Activated naive CD8-positive, alpha-beta T cell (primary cell): ENCODE data around the gene RAD51B.
"Not testable (repeated sequence)": the region's sequence is repeated elsewhere in the genome, so short reads cannot be mapped to it uniquely, and the experiment has no call there.

Source experiments
- H3K27ac Mint-ChIP-seq: one replicate; pipeline ENCODE4 v1.8.0; 2021; ENCODE audit warnings: mixed read lengths
- H3K27me3 Mint-ChIP-seq: one replicate; pipeline ENCODE4 v1.8.0; 2021; ENCODE audit warnings: mixed read lengths
- H3K36me3 Mint-ChIP-seq: one replicate; pipeline ENCODE4 v1.8.0; 2021; ENCODE audit warnings: mixed read lengths
- H3K4me1 Mint-ChIP-seq: one replicate; pipeline ENCODE4 v1.8.0; 2021; ENCODE audit warnings: low read depth, mixed read lengths
- H3K4me3 Mint-ChIP-seq: one replicate; pipeline ENCODE4 v1.8.0; 2021; ENCODE audit warnings: mild to moderate bottlenecking, mixed read lengths
- H3K9me3 Mint-ChIP-seq: one replicate; pipeline ENCODE4 v1.8.0; 2021; ENCODE audit warnings: low read depth, mixed read lengths

Gene RAD51B

GRCh38 chr14:68085742-68086141 lies 266.2 kb downstream of the RAD51B start:
- Mint-ChIP-seq H3K36me3 (no peaks in the 10 kb centered on the region), H3K27ac (no peak overlapping the region), H3K4me3 (no peak overlapping the region), H3K27me3 (no peaks in the 10 kb centered on the region), H3K4me1 (peaks cover 18% of the 10 kb centered on the region), H3K9me3 (no peaks in the 10 kb centered on the region)

GRCh38 chr14:68088451-68088854 lies 268.9 kb downstream of the RAD51B start:
- H3K4me3 Mint-ChIP-seq = no peak overlapping the region
- H3K27ac Mint-ChIP-seq = no peak overlapping the region
- H3K36me3 Mint-ChIP-seq = peaks cover 3% of the 10 kb centered on the region
- H3K4me1 Mint-ChIP-seq = peaks cover 13% of the 10 kb centered on the region
- H3K9me3 Mint-ChIP-seq = no peaks in the 10 kb centered on the region
- H3K27me3 Mint-ChIP-seq = no peaks in the 10 kb centered on the region

- H3K9me3 Mint-ChIP-seq = no peaks in the 10 kb centered on the region
- H3K4me3 Mint-ChIP-seq = no peak overlapping the region
- peaks cover 3% of the 10 kb centered on the region for H3K36me3 Mint-ChIP-seq
- no peaks in the 10 kb centered on the region for H3K27me3 Mint-ChIP-seq
- H3K4me1 Mint-ChIP-seq = peaks cover 13% of the 10 kb centered on the region
- H3K27ac Mint-ChIP-seq = no peak overlapping the region
Observed at GRCh38 chr14:68089146-68089731, 269.7 kb downstream of the RAD51B start.

- Mint-ChIP-seq H3K4me3 (no peak overlapping the region), H3K36me3 (peaks cover 15% of the 10 kb centered on the region), H3K27ac (no peak overlapping the region), H3K4me1 (peaks cover under 1% of the 10 kb centered on the region), H3K9me3 (peaks cover 10% of the 10 kb centered on the region), H3K27me3 (no peaks in the 10 kb centered on the region)
Observed at GRCh38 chr14:68094158-68094557, 274.6 kb downstream of the RAD51B start.

GRCh38 chr14:68094752-68095151 lies 275.2 kb downstream of the RAD51B start:
- Mint-ChIP-seq H3K9me3 (peaks cover 10% of the 10 kb centered on the region), H3K36me3 (peaks cover 21% of the 10 kb centered on the region), H3K4me3 (no peak overlapping the region), H3K27ac (no peak overlapping the region), H3K4me1 (no peaks in the 10 kb centered on the region), H3K27me3 (no peaks in the 10 kb centered on the region)

GRCh38 chr14:68097727-68098126 lies 278.1 kb downstream of the RAD51B start:
- H3K36me3 Mint-ChIP-seq = peaks cover 35% of the 10 kb centered on the region
- no peaks in the 10 kb centered on the region for H3K4me1 Mint-ChIP-seq
- peaks cover 28% of the 10 kb centered on the region for H3K9me3 Mint-ChIP-seq
- H3K27me3 Mint-ChIP-seq = no peaks in the 10 kb centered on the region
- H3K27ac Mint-ChIP-seq = no peak overlapping the region
- H3K4me3 Mint-ChIP-seq = no peak overlapping the region

- H3K27ac Mint-ChIP-seq = no peak overlapping the region
- H3K4me1 Mint-ChIP-seq = no peaks in the 10 kb centered on the region
- no peaks in the 10 kb centered on the region for H3K27me3 Mint-ChIP-seq
- peaks cover 28% of the 10 kb centered on the region for H3K9me3 Mint-ChIP-seq
- peaks cover 35% of the 10 kb centered on the region for H3K36me3 Mint-ChIP-seq
- no peak overlapping the region for H3K4me3 Mint-ChIP-seq
Observed at GRCh38 chr14:68098834-68099233, 279.3 kb downstream of the RAD51B start.

GRCh38 chr14:68099495-68100045 lies 280.0 kb downstream of the RAD51B start:
- Mint-ChIP-seq H3K4me3 (no peak overlapping the region), H3K27me3 (no peaks in the 10 kb centered on the region), H3K27ac (no peak overlapping the region), H3K4me1 (no peaks in the 10 kb centered on the region), H3K36me3 (peaks cover 36% of the 10 kb centered on the region), H3K9me3 (peaks cover 28% of the 10 kb centered on the region)

GRCh38 chr14:68101715-68102301 lies 282.2 kb downstream of the RAD51B start:
- H3K36me3 Mint-ChIP-seq = peaks cover 37% of the 10 kb centered on the region
- peaks cover 28% of the 10 kb centered on the region for H3K9me3 Mint-ChIP-seq

GRCh38 chr14:68103853-68104252 lies 284.3 kb downstream of the RAD51B start:
- Mint-ChIP-seq H3K27ac (no peak overlapping the region), H3K4me3 (no peak overlapping the region), H3K27me3 (no peaks in the 10 kb centered on the region), H3K36me3 (peaks cover 27% of the 10 kb centered on the region), H3K4me1 (no peaks in the 10 kb centered on the region), H3K9me3 (peaks cover 19% of the 10 kb centered on the region)

More at GRCh38 chr14:68101715-68102301, 282.2 kb downstream of the RAD51B start:
- not testable (repeated sequence) for H3K27ac Mint-ChIP-seq, H3K27me3 Mint-ChIP-seq, H3K4me1 Mint-ChIP-seq, H3K4me3 Mint-ChIP-seq

GRCh38 chr14:68104518-68104917 lies 284.9 kb downstream of the RAD51B start:
- peaks cover 22% of the 10 kb centered on the region for H3K36me3 Mint-ChIP-seq
- peaks cover 19% of the 10 kb centered on the region for H3K9me3 Mint-ChIP-seq
- H3K4me1 Mint-ChIP-seq = peaks cover 2% of the 10 kb centered on the region
- H3K4me3 Mint-ChIP-seq = no peak overlapping the region
- H3K27ac Mint-ChIP-seq = no peak overlapping the region
- H3K27me3 Mint-ChIP-seq = no peaks in the 10 kb centered on the region

GRCh38 chr14:68105816-68106215 lies 286.2 kb downstream of the RAD51B start:
- Mint-ChIP-seq H3K27me3 (no peaks in the 10 kb centered on the region), H3K4me1 (peaks cover 9% of the 10 kb centered on the region), H3K9me3 (peaks cover 15% of the 10 kb centered on the region), H3K27ac (no peak overlapping the region), H3K4me3 (no peak overlapping the region), H3K36me3 (peaks cover 13% of the 10 kb centered on the region)

GRCh38 chr14:68106456-68106855 lies 286.9 kb downstream of the RAD51B start:
- Mint-ChIP-seq H3K27ac (no peak overlapping the region), H3K9me3 (peaks cover 9% of the 10 kb centered on the region), H3K4me1 (peaks cover 16% of the 10 kb centered on the region), H3K4me3 (no peak overlapping the region), H3K36me3 (peaks cover 9% of the 10 kb centered on the region), H3K27me3 (no peaks in the 10 kb centered on the region)

GRCh38 chr14:68106905-68107304 lies 287.3 kb downstream of the RAD51B start:
- peaks cover 17% of the 10 kb centered on the region for H3K4me1 Mint-ChIP-seq
- H3K27me3 Mint-ChIP-seq = no peaks in the 10 kb centered on the region
- H3K4me3 Mint-ChIP-seq = no peak overlapping the region
- H3K27ac Mint-ChIP-seq = no peak overlapping the region
- peaks cover 7% of the 10 kb centered on the region for H3K9me3 Mint-ChIP-seq
- H3K36me3 Mint-ChIP-seq = peaks cover 9% of the 10 kb centered on the region

GRCh38 chr14:68109132-68109900 lies 289.7 kb downstream of the RAD51B start:
- Mint-ChIP-seq H3K36me3 (peaks cover 3% of the 10 kb centered on the region), H3K4me1 (peaks cover 17% of the 10 kb centered on the region), H3K27me3 (no peaks in the 10 kb centered on the region), H3K27ac (no peak overlapping the region), H3K4me3 (no peak overlapping the region), H3K9me3 (no peaks in the 10 kb centered on the region)
